Measurements from ENCODE around the gene GALNT9. TPM values are rescaled to one million over a fixed set of nuclear protein-coding genes. Genes with fewer than 3 reads are reported as not detected.

The GALNT9 gene
- total RNA-seq, 2 donors from 2014 or later, result 0.14 to 1.0 TPM

DNA sequence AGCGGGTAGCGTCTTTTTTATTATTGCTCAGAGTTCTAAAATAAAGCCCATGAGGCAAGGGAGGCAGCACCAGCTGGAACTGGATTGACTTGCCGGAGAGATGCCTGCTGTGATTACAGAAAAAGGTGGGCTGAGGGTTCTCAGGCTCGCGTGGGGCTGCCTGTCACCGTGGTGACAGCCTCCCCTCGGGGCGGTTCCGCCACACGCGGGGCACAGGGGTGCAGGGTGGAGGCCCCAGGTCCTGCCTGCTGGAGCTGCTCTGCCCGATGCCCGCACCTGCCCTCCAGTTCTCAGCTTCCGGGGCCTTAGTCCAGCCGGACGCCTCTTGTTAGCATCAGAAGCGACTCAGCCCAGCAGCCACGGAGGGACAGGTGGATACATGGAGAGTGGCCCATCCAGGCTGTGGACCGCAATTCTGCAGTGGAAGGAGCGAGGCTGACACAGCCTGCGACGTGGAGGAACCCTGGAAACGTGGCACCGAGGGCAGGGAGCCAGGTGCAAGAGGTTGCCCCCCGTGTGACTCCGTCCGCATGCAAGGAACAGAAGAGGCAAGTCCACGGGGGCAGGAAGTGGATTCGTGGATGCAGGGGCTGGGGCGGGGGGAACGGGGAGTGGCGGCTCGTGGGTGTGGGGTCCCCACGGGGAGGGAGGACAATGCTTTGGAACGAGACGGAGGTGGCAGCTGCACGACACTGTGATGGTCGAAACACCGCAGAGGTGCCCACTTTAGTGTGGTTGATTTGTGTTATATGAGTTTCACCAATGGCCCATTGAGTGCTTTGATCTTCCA, 79.5 kb downstream of the GALNT9 start:
- Histone ChIP-seq H3K27me3 (replicated peaks; ENCODE audit: insufficient read depth) (peaks cover 4% of the 10 kb centered on the region), H3K36me3 (no peaks in the 10 kb centered on the region), H3K4me3 (no peak overlapping the region), H3K4me1 (replicated peaks) (no peaks in the 10 kb centered on the region), H3K9me3 (no peaks in the 10 kb centered on the region), H3K27ac (no peak overlapping the region)
- TF ChIP-seq, protein P1, sequence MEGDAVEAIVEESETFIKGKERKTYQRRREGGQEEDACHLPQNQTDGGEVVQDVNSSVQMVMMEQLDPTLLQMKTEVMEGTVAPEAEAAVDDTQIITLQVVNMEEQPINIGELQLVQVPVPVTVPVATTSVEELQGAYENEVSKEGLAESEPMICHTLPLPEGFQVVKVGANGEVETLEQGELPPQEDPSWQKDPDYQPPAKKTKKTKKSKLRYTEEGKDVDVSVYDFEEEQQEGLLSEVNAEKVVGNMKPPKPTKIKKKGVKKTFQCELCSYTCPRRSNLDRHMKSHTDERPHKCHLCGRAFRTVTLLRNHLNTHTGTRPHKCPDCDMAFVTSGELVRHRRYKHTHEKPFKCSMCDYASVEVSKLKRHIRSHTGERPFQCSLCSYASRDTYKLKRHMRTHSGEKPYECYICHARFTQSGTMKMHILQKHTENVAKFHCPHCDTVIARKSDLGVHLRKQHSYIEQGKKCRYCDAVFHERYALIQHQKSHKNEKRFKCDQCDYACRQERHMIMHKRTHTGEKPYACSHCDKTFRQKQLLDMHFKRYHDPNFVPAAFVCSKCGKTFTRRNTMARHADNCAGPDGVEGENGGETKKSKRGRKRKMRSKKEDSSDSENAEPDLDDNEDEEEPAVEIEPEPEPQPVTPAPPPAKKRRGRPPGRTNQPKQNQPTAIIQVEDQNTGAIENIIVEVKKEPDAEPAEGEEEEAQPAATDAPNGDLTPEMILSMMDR (IDR thresholded peaks at IDR 0.05), result no peak
- TF ChIP-seq POLR2A (IDR thresholded peaks at IDR 0.05) (no peak), POLR2AphosphoS5 (IDR thresholded peaks at IDR 0.05) (no peak)
- 79% methylated on average over 39 of the region's 39 CpGs for WGBS
- DNase-seq (ENCODE audit: low spot score), result no peak
- intact Hi-C loops (cut with DNase I), result no loop called here

DNA sequence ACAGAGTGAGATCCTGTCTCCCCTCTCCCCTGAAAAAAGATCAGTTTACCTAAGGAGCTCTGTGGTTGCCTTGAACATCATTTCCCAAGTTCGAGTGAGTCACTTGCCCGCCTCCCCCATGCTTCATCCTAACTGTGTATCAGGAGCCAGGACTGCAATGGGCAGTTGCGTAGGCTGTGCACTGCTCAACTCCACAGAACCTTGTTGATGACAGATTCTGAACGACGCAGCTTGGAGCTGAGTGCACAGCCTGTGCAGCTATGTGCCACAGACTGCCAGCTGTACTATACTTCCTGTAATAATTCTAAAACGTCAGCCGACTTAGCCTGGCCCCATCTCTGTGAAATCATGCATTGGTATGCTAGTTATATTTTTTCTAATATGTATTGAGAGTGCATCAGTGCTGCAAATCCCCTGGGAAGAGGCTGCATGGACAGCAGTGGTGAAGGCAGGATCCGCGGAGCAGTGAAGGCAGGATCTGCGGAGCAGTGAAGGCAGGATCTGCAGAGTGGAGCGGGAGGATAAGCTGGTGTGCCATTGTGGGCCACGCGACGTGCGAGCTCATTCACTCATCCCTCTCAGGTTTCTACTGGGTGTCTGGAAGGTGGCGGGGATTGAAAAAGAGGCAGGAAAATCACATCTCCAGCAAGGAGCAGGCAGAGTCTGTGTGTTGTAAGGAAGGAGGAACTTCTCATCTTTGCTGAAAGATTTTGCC, 80.8 kb downstream of the GALNT9 start:
- Histone ChIP-seq H3K9me3 (no peaks in the 10 kb centered on the region), H3K4me3 (no peak overlapping the region), H3K36me3 (no peaks in the 10 kb centered on the region), H3K27ac (no peak overlapping the region), H3K4me1 (replicated peaks) (no peaks in the 10 kb centered on the region), H3K27me3 (replicated peaks; ENCODE audit: insufficient read depth) (peaks cover 4% of the 10 kb centered on the region)
- TF ChIP-seq POLR2AphosphoS5 (IDR thresholded peaks at IDR 0.05) (no peak), POLR2A (IDR thresholded peaks at IDR 0.05) (no peak)
- TF ChIP-seq, protein P1 (IDR thresholded peaks at IDR 0.05), result no peak
- no peak for DNase-seq (ENCODE audit: low spot score)
- intact Hi-C loops (cut with DNase I), result no loop called here
- 68% methylated on average over 16 of the region's 16 CpGs for WGBS

DNA sequence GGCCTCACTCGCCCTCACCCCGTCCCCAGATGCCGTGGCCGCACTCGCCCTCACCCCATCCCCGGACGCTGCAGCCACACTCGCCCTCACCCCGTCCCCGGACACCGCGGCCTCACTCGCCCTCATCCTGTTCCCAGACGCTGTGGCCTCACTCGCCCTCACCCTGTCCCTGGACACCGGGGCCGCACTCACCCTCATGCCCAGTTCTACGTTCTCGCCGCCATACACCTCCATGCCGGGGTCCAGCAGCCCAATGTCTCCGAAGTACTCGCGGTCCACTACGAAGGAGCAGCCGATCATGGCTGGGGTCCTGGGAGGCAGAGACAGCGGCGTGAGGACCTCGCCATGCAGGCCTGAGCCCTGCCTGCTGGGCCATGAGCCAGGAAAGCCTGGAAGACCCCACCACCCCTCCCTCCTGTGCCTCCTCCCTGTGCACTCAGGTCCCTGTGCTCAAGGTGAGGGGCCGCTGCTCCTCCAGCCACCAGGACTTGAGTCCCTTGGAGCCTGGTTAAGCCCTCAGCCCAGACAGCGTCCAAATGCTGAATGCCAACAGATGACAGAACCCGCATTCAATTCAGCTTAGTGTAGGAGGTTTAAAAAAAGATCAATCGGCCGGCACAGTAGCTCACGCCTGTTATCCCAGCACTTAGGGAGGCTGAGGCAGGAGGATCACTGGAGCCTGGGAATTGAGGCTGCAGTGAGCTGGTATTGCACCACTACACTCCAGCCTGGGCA, 81.5 kb downstream of the GALNT9 start:
- peaks cover 4% of the 10 kb centered on the region for H3K27me3 ChIP-seq (replicated peaks; ENCODE audit: insufficient read depth)
- no peaks in the 10 kb centered on the region for H3K4me1 ChIP-seq (replicated peaks)
- 85% methylated on average over 34 of the region's 35 CpGs for WGBS
- H3K27ac ChIP-seq, result no peak overlapping the region
- no peaks in the 10 kb centered on the region for H3K9me3 ChIP-seq
- intact Hi-C loops (cut with DNase I), result no loop called here
- no peak for DNase-seq (ENCODE audit: low spot score)
- no peak overlapping the region for H3K4me3 ChIP-seq
- H3K36me3 ChIP-seq, result no peaks in the 10 kb centered on the region
- no peak for TF ChIP-seq POLR2A (IDR thresholded peaks at IDR 0.05)
- TF ChIP-seq, protein P1 (IDR thresholded peaks at IDR 0.05), result no peak
- TF ChIP-seq POLR2AphosphoS5 (IDR thresholded peaks at IDR 0.05), result no peak

DNA sequence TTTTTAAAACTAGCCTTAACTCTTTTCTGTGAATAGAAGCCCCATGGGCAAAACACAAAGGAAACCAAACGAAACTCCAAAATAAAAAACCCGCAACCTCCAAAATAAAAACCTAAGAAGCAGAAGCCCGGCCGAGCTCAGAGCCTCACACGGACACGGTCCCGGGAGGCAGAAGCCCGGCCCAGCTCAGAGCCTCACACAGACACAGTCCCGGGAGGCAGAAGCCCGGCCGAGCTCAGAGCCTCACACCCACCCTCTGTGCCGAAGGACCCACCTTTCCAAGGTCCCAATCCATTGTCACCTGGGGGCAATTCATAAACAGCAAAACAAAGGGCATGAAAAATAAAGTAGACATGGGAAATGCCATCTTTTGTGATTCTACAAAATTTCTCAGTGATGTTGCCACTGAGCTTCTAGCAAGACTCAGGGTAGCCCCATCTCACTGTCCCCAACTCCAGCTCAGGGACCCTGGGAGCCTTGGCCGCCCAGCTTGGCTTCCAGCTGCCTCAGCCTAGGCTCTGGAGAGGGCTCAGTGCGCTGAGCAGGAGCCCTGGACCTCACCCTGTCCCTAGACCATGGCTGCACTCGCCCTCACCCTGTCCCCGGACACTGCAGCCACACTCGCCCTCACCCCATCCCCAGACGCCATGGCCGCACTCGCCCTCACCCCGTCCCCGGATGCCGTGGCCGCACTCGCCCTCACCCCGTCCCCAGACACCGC, 82.2 kb downstream of the GALNT9 start:
- Histone ChIP-seq H3K4me3 (no peak overlapping the region), H3K36me3 (no peaks in the 10 kb centered on the region), H3K9me3 (no peaks in the 10 kb centered on the region), H3K27me3 (replicated peaks; ENCODE audit: insufficient read depth) (peaks cover 4% of the 10 kb centered on the region), H3K4me1 (replicated peaks) (no peaks in the 10 kb centered on the region), H3K27ac (no peak overlapping the region)
- no peak for DNase-seq (ENCODE audit: low spot score)
- intact Hi-C loops (cut with DNase I), result no loop called here
- 81% methylated on average over 27 of the region's 27 CpGs for WGBS
- TF ChIP-seq POLR2A (IDR thresholded peaks at IDR 0.05) (no peak), POLR2AphosphoS5 (IDR thresholded peaks at IDR 0.05) (no peak)
- TF ChIP-seq, protein P1 (IDR thresholded peaks at IDR 0.05), result no peak

Measured in prostate gland (tissue), 2 donors.